GM21529 (cell line): ENCODE results near the gene SLC23A3.
"Not testable (repeated sequence)": the region's sequence is repeated elsewhere in the genome, so short reads cannot be mapped to it uniquely, and the experiment has no call there.

Experiments
- ATAC-seq: cut with Tn5 transposase; IDR thresholded peaks from one replicate; pipeline ENCODE4 v1.9.1; 2021; ENCODE audit not compliant: unreplicated experiment

Gene SLC23A3

DNA sequence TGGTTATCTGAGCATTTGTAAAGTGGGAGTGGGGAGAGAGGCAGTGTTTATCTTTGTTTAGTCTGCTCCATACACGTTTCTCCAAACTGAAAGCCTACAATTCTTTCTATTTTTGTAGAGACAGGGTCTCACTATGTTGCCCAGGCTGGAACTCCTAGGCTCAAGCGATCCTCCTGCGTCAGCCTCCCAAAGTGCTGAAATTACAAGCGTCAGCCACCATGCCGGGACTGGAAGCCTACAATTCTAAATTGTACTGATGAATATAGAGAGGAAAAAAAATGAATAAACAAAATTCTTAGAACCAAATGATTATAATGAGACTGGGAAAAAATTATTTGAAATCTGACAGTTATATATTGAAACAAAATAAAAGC lies 35.3 kb upstream of the SLC23A3 start:
- ATAC-seq, result no peak

DNA sequence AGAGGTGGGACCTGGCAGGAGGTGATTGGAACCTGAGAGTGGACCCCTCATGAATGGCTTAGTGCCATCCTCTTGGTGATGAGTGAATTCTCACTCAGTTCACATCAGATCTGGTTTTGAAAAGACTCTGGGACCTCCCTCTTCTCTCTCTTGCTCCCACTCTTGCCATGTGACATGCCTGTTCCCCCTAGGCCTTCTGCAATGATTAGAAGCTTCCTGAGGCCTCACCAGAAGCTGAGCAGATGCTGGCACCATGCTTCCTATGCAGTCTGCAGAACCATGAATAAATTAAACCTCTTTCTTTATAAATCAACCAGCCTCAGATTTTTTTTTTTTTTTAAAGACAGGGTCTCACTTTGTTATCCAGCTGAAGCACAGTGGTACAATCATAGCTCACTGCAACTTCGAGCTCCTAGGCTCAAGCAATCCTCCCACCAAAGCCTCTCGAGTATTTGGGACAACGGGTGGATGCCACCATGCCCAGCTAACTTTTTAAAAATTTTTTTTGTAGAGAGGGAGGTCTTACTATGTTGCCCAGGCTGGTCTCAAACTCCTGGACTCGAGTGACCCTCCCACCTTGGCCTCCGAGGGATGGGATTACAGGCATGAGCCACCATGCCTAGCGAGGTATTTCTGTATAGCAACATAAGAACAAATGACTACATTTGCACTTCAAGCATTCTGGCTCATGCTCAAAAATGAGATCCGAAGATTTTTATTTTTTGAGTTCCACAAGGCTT lies 34.8 kb upstream of the SLC23A3 start:
- no peak for ATAC-seq

DNA sequence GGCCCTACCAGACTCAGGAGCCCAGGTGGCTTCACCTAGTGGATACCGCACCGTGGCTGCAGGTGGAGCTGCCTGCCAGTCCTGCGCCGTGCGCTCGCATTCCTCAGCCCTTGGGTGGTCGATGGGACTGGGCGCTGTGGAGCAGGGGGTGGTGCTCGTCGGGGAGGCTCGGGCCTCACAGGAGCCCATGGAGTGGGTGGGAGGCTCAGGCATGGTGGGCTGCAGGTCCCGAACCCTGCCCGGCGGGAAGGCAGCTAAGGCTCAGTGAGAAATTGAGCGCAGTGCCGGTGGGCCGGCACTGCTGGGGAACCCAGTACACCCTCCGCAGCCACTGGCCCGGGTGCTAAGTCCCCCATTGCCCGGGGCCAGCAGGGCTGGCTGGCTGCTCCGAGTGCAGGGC lies 31.5 kb upstream of the SLC23A3 start:
- ATAC-seq, result not testable (repeated sequence)

DNA sequence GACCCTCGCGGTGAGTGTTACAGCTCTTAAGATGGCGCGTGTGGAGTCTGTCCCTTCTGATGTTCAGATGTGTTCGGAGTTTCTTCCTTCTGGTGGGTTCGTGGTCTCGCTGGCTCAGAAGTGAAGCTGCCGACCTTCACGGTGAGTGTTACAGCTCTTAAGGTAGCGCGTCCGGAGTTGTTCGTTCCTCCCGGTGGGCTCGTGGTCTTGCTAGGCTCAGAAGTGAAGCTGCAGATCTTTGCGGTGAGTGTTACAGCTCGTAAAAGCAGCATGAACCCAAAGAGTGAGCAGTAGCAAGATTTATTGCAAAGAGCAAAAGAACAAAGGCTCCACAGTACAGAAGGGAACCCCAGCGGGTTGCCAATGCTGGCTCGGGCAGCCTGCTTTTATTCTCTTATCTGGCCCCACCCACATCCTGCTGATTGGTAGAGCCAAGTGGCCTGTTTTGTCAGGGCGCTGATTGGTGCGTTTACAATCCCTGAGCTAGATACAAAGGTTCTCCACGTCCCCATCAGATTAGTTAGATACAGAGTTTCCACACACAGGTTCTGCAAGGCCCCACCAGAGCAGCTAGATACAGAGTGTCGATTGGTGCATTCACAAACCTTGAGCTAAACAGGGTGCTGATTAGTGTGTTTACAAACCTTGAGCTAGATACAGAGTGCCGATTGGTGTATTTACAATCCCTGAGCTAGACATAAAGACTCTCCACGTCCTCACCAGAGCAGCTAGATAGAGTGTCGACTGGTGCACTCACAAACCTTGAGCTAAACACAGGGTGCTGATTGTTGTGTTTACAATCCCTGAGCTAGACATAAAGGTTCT lies 30.9 kb upstream of the SLC23A3 start:
- not testable (repeated sequence) for ATAC-seq

DNA sequence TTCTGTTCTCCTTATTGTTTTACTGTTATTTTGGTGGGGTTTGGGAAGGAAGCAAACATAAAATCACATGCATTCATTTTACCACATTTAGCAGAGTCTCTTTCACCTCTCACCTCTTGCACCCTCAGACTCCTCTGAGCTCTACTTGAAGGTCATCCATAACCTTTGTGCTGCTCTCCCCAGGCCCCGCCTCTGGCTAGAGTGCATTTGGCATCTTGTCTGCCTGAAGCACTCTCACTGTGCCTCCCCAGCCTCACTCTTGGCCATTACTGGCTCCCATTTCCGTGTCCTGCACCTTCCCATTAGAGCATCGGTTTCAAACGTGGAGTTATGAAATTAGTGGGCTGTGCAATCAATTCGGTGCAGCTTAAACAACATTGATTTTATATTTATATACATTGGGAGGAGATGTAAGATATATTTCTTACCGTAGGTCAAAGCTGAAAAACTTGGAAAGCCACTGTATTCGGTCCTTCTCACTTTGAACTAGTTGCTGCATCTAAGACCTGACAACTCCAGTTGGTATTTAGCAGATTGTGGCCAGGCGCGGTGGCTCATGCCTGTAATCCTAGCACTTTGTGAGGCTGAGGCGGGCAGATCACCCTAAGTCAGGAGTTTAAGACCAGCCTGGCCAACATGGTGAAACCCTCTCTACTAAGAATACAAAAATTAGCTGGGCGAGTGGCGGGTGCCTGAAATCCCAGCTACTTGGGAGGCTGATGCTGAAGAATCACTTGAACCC lies 29.8 kb upstream of the SLC23A3 start:
- ATAC-seq, result no peak

DNA sequence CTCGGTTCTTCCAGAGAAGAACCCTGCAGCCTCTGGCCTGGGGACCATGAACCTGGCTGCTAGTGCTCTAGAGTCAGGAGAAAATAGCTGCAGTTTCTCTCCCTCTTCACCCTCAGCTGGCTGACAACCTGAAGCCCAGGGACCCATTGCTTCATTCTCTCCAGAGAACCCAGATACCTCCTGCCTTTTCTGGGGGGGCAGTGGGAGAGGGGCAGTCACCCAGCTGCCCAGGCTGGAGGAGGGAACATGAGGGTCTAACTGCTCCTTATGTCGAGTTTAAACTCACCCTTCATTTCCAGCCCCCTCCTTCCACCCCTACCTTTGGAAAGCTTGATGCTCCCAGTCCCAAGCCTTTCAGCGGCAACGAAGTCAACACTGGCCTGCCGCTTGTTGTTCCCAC lies 29.1 kb upstream of the SLC23A3 start:
- no peak for ATAC-seq

DNA sequence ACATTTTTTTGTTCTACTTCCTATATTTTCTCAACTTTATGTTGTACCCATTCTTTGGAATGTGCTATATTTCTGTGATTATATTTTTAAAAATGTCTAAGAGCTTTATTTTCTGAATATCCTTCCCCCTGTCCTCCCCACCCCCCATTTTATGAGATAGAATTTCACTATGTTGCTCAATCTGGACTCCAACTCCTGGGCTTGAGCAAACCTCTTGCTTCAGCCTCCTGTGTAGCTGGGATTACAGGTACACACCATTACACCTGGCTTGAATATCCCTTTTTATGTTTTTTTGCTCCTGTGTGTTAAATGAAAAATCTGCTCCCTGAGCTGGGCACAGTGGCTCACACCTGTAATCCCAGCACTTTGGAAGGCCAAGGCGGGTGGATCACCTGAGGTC lies 27.6 kb upstream of the SLC23A3 start:
- ATAC-seq, result no peak

DNA sequence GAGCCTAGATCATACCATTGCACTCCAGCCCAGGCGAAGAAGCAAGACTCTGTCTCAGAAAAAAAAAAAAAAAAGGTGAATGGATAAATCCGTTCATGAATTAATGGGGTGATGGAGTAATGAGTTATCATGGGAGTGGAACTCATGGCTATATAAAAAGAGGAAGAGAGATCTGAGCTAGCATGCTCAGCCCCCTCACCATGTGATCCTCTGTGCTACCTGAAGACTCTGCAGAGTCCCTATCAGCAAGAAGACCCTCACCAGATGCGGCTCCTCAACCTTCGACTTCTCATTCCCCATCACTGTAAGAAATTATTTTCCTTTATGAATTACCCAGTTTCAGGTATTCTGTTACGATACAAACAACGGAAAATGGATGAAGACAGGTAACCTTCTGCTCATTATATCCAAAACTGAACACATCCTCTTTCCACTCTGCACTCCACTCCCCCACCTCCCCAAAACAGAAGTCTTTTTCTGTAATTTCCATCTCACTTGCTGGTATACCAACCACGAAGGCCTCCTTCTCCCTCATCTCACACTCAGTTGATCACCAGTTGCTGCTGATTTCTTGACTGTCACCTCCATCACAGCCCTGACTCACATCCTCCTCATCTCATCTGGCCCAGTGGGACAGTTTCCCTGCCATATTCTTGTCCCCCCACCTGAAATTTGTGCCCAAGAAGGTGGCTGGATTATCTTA lies 17.1 kb upstream of the SLC23A3 start:
- ATAC-seq, result no peak

DNA sequence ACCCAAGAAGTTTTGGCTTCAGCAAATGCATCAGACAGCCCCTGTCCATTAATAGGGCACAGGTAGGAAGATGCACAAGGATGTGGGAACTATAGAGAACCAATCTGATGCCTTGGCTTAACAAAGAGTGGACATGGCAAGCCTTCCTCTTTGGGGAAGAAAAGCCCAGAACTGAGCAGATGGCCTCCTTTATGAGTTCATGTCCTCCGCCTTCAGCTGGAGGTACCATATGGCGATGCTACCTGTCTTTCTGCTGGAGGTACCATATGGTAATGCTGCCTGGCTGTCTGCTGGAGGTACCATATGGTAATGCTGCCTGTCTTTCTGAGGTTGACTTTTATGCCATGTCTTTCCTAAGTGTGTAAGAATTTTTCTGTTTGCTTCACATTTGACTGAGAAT lies 14.3 kb upstream of the SLC23A3 start:
- no peak for ATAC-seq

DNA sequence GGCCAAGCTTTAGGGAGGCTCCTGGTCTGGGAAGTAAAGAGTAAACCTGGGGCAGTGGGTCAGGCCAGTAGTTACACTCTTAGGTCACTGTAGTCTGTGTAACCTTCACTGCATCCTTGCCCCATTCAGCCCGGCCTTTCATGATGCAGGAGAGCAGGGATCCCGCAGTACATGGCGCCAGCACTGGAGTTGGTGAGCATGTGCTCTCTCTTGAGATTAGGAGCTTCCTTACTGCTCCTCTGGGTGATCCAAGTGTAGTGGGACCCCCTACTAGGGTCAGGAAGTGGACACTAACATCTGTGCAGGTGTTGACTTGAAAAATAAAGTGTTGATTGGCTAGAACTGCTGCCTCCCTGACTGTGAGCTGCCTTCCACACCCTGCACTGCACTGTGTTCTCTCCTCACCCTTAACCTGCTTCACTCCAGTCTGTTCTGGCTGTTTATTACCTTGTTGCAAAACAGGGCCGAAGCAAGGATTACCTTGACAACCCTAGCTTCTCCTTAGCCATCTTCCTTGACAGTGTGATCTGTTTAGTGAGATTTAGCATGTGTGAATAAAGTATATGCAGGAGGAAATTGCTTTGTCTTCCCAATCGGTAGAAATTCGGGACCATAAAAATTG lies 13.4 kb upstream of the SLC23A3 start:
- ATAC-seq, result no peak

DNA sequence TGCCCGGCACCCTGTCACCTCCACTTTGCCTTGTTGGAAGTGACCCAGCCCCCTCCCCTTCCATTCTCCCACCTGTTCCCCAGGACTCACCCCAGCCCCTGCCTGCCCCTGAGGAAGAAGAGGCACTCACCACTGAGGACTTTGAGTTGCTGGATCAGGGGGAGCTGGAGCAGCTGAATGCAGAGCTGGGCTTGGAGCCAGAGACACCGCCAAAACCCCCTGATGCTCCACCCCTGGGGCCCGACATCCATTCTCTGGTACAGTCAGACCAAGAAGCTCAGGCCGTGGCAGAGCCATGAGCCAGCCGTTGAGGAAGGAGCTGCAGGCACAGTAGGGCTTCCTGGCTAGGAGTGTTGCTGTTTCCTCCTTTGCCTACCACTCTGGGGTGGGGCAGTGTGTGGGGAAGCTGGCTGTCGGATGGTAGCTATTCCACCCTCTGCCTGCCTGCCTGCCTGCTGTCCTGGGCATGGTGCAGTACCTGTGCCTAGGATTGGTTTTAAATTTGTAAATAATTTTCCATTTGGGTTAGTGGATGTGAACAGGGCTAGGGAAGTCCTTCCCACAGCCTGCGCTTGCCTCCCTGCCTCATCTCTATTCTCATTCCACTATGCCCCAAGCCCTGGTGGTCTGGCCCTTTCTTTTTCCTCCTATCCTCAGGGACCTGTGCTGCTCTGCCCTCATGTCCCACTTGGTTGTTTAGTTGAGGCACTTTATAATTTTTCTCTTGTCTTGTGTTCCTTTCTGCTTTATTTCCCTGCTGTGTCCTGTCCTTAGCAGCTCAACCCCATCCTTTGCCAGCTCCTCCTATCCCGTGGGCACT lies 12.7 kb upstream of the SLC23A3 start:
- ATAC-seq, result no peak

DNA sequence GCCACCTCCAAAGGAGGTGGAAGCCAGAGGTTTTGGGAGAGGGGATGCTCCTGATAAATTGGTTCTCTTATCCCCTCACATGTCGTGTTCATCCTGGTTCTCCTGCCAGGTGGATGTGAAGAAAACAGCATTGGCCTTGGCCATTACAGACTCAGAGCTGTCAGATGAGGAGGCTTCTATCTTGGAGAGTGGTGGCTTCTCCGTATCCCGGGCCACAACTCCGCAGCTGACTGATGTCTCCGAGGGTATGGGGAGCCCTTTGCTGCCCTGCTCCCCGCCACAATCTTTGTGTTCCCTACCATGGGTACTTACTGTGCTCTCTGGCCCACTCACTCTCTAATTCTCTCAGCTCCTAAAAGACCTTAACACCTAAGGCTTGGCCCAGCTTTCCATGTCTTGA lies 11.7 kb upstream of the SLC23A3 start:
- no peak for ATAC-seq

DNA sequence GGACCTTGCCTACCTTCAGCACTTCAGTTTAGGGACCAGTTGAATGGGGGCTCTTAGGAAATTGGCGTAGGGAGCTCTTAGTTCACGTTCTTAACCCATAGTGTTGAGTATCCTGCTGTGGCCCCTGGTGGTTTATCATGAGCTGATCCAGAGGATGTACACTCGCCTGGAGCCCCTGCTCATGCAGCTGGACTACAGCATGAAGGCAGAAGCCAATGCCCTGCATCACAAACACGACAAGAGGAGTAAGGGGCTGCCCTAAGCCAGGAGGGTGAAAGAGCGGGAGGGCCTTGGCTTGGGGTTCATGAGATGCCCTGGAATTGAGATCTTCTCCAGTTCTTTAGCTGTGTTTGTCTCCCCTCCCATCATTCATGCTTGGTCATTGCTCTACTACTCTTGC lies 11.1 kb upstream of the SLC23A3 start:
- ATAC-seq, result no peak

DNA sequence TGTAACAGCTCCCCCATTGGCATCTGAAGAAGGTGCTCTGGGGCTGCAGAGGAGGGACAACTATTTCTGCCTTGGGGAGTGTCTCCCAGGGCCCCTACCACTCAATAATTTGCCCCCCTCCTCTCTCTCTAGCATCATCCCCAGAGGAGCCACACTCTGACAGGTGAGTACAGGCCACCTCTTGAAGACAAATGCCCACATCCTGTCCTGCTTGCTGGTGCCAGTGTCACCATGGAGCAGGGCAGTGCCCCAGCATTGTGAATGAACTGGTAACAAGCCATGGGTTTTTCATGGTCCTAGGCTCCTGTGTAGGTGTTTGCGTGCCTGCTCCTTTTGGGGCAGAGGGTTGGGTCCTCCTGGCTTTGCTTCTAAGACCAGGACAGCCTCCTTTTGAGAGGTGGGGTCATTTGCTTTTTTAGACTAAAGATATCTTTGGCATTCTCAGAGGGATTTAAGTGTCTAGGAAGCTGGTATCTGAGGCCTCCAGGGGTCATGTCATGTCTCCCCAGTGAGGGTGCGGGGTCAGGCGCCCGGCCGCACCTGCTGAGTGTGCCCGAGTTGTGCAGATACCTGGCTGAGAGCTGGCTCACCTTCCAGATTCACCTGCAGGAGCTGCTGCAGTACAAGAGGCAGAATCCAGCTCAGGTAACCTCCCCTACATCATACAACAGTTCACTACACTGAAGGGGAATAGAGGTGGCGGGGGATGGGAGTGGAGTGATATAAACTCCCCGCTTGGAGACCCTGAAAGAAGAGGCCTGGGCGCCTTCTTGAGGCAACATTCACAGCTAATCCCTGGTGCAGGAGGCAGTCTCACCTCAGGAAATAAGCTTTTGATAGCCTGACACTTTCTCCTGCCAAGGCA lies 10.0 kb upstream of the SLC23A3 start:
- ATAC-seq, result no peak

DNA sequence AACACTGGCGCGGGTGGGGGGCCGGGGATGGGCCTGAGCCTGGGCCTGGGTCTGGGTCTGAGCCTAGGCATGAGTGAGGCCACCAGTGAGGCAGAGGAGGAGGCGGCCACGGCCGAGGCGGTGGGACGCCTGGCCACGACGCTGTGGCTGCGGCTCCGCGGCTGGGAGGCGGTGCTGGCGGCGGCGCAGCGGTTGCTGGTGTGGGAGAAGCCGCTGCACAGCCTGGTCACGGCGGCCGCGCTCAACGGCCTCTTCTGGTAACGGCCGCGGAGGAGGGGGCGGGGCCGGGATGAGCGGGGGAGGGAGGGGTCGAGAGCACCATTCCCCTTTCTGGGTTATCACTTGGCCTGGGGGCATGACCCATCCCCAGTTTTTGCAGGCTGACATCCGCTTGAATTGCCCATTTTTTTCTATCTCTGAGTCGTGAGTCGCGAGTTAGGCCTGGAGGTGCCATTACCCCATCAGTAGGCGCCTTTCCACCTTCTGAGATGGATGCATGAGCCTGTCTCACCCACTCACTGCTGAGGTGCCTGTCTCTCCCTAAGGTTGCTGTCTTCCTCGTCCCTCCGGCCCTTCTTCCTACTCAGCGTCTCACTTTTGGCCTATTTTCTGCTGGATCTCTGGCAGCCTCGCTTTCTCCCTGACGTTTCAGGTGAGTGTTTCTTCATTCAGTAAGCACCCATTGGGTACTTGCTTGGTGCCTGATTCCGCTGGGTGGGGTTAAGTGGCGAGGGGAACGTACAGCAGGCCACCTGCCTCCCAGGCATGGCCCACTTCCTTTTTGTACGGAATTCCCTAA lies 8.7 kb upstream of the SLC23A3 start:
- peak; percentile 14 for ATAC-seq

DNA sequence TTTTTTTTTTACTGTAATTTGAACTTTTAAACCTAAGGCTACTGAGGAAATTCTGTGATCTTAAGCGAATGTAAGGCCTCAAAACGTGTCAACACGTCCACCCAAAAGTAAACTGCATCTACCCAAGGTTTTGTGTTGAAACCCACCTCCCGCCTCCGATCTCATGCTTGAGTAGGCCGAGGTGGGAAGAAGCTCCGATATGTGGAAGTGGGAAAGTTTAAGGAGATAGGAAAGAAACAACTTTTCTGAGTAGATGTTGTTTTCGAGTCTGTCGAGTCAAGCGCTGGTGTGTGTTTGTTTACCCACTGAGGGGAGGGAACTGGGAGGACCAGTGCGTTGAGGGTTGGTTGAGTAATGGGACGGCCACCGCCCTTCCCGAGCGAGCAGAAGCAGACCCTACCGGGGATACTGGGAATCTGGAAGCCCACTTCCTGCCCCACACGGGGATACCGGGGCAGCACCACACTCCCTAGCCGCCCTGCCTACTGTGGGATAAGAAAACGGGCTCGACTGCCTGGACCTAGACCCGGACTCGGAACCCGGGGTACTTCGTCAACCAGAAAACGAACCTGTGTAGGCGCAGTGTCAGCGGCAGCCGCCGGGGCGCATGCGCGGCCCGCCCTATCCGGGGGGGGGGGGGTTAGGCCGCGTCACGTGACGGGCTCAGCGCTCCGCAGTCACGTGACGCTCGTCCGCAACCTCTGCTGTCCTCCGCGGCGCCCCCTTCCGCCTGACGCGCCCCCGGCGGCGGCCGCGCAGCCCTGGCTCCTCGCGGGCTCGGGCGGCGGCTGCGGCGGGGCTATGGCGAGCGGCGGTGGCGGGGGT lies 7.9 kb upstream of the SLC23A3 start, which contains the start of gene RETREG2:
Gene RETREG2 (plus strand): TSS at position 724 of the 825 bp plus-strand sequence. CDS start 78 bp downstream, at position 802.
- ATAC-seq, result peak; percentile 38
